Endothelial cell of umbilical vein (primary cell): ENCODE measurements around the gene MICA. TPM values are rescaled to one million over a fixed set of nuclear protein-coding genes. Genes with fewer than 3 reads are reported as not detected.
"Not testable (repeated sequence)": the region's sequence is repeated elsewhere in the genome, so short reads cannot be mapped to it uniquely, and the experiment has no call there.

Source experiments
- BruUV-seq: library from RNA; stranded (reverse); fragments of 400-500 nt; replicated peaks from 2 replicates; lab custom pipeline; 2021; lab: Mats Ljungman, UMichigan
- CTCF ChIA-PET: fragments of 300-600, 350-600 bp; sonication (Branson Sonifier 250); formaldehyde crosslinking; loops from one replicate; lab custom pipeline; 2021; ENCODE audit warnings: antibody characterized with exemption, inconsistent platforms; lab: Charles Lee
- POLR2A ChIA-PET: fragments of 300-600, 350-600 bp; sonication (Branson Sonifier 250); formaldehyde crosslinking; loops from one replicate; lab custom pipeline; 2021; ENCODE audit warnings: antibody characterized with exemption, inconsistent platforms; lab: Charles Lee
- DNase-seq: peaks from one replicate; pipeline ENCODE4 v3.0.0-alpha.2; 2011; ENCODE audit warnings: low read depth, low spot score
- FAIRE-seq: peaks from 2 replicates; lab custom pipeline; 2011; peaks lifted over from hg19 to GRCh38; lab: Jason Lieb, UNC
- H2AFZ ChIP-seq: 2 replicates; pipeline ENCODE4 v1.6.0; 2012; ENCODE audit warnings: low read depth, low read length, control low read depth, inconsistent platforms
- H3K27ac ChIP-seq: 2 replicates; pipeline ENCODE4 v1.5.1; 2011; ENCODE audit warnings: low read depth, mild to moderate bottlenecking, control low read depth, low read length, moderate library complexity; ENCODE audit not compliant: insufficient read depth
- H3K27me3 ChIP-seq, 2 experiments: 2 replicates each; pipeline versions ENCODE4 v1.6.0 to v1.6.1; 2011; ENCODE audit warnings: low read length in 2 of 2, mixed read lengths in 1 of 2; ENCODE audit not compliant: control insufficient read depth in 2 of 2, insufficient read depth in 2 of 2
- H3K36me3 ChIP-seq, 2 experiments: 2 replicates in 1 of 2; 3 replicates in 1 of 2; pipeline ENCODE4 v1.5.1; 2011; ENCODE audit warnings: low read length in 2 of 2, mild to moderate bottlenecking in 1 of 2, moderate library complexity in 1 of 2; ENCODE audit not compliant: control insufficient read depth in 2 of 2, insufficient read depth in 2 of 2; ENCODE audit errors: extremely low read depth in 1 of 2
- H3K4me1 ChIP-seq: 3 replicates; pipeline ENCODE4 v1.5.1; 2011; ENCODE audit warnings: mild to moderate bottlenecking, low read length; ENCODE audit not compliant: control insufficient read depth, insufficient read depth; ENCODE audit errors: extremely low read depth
- H3K4me2 ChIP-seq: 2 replicates; pipeline ENCODE4 v1.6.1; 2011; ENCODE audit warnings: low read length, control low read depth, mixed read lengths; ENCODE audit not compliant: insufficient read depth
- H3K4me3 ChIP-seq, 3 experiments: fragments of 200-600 bp in 1 of 3; sonication (generic), shearing (Covaris generic) in 1 of 3; replicated peaks in 1 of 3; 2 replicates each; pipeline ENCODE4 v1.5.1; 2011 to 2016; ENCODE audit warnings: control low read depth in 3 of 3, low read length in 3 of 3, mild to moderate bottlenecking in 2 of 3, inconsistent platforms in 1 of 3, low read depth in 1 of 3, moderate library complexity in 1 of 3; ENCODE audit not compliant: insufficient read depth in 1 of 3
- H3K79me2 ChIP-seq: 2 replicates; pipeline ENCODE4 v1.6.0; 2012; ENCODE audit warnings: low read length, inconsistent platforms; ENCODE audit not compliant: control insufficient read depth, insufficient read depth
- H3K9ac ChIP-seq: replicated peaks from 2 replicates; pipeline ENCODE3; 2011; ENCODE audit warnings: low read length, control low read depth; ENCODE audit not compliant: insufficient read depth; ENCODE audit errors: extremely low read depth
- H3K9me1 ChIP-seq: replicated peaks from 3 replicates; pipeline ENCODE4 v1.6.0; 2011; ENCODE audit warnings: mild to moderate bottlenecking, low read length; ENCODE audit not compliant: control insufficient read depth, insufficient read depth; ENCODE audit errors: extremely low read depth
- H3K9me3 ChIP-seq: replicated peaks from 2 replicates; pipeline ENCODE4 v1.5.1; 2012; ENCODE audit warnings: low read length, inconsistent platforms; ENCODE audit not compliant: control insufficient read depth, insufficient read depth
- H4K20me1 ChIP-seq: replicated peaks from 2 replicates; pipeline ENCODE3; 2011; ENCODE audit warnings: mild to moderate bottlenecking, low read length; ENCODE audit not compliant: control insufficient read depth, insufficient read depth; ENCODE audit errors: extremely low read depth
- CTCF ChIP-seq, 2 donors: IDR thresholded peaks; 1 replicate in 1 of 2; 2 replicates in 1 of 2; pipeline ENCODE4 v1.5.1; 2011; ENCODE audit warnings: low read length in 2 of 2, mild to moderate bottlenecking in 2 of 2, moderate library complexity in 2 of 2, control low read depth in 1 of 2, inconsistent platforms in 1 of 2, low read depth in 1 of 2; ENCODE audit not compliant: insufficient read depth in 1 of 2; ENCODE audit errors: extremely low read depth in 1 of 2
- EZH2 ChIP-seq: IDR thresholded peaks from 2 replicates; pipeline ENCODE4 v1.6.1; 2012; ENCODE audit warnings: borderline replicate concordance, low read depth, mild to moderate bottlenecking, moderate library complexity, low read length, inconsistent platforms; ENCODE audit not compliant: severe bottlenecking
- FOS ChIP-seq: IDR thresholded peaks from 2 replicates; pipeline ENCODE4 v1.6.1; 2011; ENCODE audit warnings: mild to moderate bottlenecking, low read length, moderate library complexity, borderline replicate concordance; ENCODE audit not compliant: insufficient read depth
- GATA2 ChIP-seq: IDR thresholded peaks from 2 replicates; pipeline ENCODE4 v1.7.0; 2011; ENCODE audit warnings: low read depth, mild to moderate bottlenecking, moderate library complexity, mixed read lengths, low read length; ENCODE audit not compliant: insufficient read length, insufficient read depth
- JUN ChIP-seq: IDR thresholded peaks from 2 replicates; pipeline ENCODE4 v1.6.1; 2011; ENCODE audit warnings: borderline replicate concordance, low read depth; ENCODE audit not compliant: insufficient read length, insufficient read depth
- MYC ChIP-seq: IDR thresholded peaks from one replicate; pipeline ENCODE4 v1.6.1; 2011; ENCODE audit warnings: mild to moderate bottlenecking, low read depth, low read length
- POLR2A ChIP-seq: IDR thresholded peaks from 2 replicates; pipeline ENCODE4 v1.6.1; 2012; ENCODE audit warnings: low read depth, mild to moderate bottlenecking, control low read depth, low read length
- POLR2AphosphoS5 ChIP-seq: IDR thresholded peaks from 2 replicates; pipeline ENCODE4 v1.6.1; 2012; ENCODE audit warnings: low read depth, mild to moderate bottlenecking, control low read depth, low read length, moderate library complexity; ENCODE audit not compliant: insufficient read depth
- dilution Hi-C: fragments of 300-500 bp; cut with MboI; formaldehyde crosslinking; loops from one replicate; pipeline ENCODE4 v1.15.0; 2019; ENCODE audit warnings: low sequenced_read_pairs; ENCODE audit not compliant: extremely low pct_ligation_motif_present
- intact Hi-C: fragments of 100-400 bp; cut with micrococcal nuclease; formaldehyde crosslinking; loops from one replicate; pipeline ENCODE4 v1.10.0; 2022
- polyA plus RNA-seq, 4 experiments: library from polyadenylated mRNA; depleted of rRNA in 3 of 4; stranded (reverse) in 3 of 4; unstranded in 1 of 4; fragments of >200 nt; gene quantifications; 2 replicates each; pipeline versions ENCODE4 v1.2.1 to v1.2.3, GENCODE V29; 2011 to 2012; ENCODE audit warnings: missing spikeins in 1 of 4
- total RNA-seq: library from RNA; stranded (reverse); gene quantifications from 2 replicates; pipeline ENCODE4 v1.2.3, GENCODE V29; 2021
- TF ChIP-seq, protein P1 (sequence below): IDR thresholded peaks from 2 replicates; pipeline ENCODE4 v1.6.1; 2011; ENCODE audit not compliant: insufficient read depth, insufficient read length

The MICA gene
- total and polyA plus RNA-seq, 2 donors (not counting 3 experiments of a cell fraction or from before 2014, with no cell fraction given) = 42.5 to 99.3 TPM

DNA sequence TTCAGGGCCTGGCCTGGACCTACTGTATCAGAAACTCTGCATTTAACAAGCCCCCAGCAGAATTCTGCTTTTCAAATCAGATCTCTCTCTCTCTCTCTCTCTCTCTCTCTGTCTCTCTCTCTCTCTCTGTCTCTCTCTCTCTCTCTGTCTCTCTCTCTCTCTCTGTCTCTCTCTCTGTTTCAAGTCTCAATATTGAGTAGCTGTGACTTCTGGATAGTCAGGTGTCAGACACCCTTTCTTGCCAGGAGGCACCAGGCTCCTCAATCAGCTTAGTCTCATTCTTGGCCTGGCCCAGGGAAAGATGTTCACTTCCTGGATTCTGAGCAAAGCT is 13.6 kb upstream of the MICA start:
- dilution Hi-C loops, DNase-seq, FAIRE-seq, H4K20me1 ChIP-seq, intact Hi-C loops, H2AFZ ChIP-seq, POLR2A ChIA-PET, BruUV-seq, H3K9me3 ChIP-seq, H3K36me3 ChIP-seq, H3K4me1 ChIP-seq, H3K9me1 ChIP-seq, H3K4me2 ChIP-seq, H3K4me3 ChIP-seq, CTCF ChIA-PET, H3K79me2 ChIP-seq, H3K9ac ChIP-seq, H3K27ac ChIP-seq, H3K27me3 ChIP-seq: not testable (repeated sequence)

- Histone ChIP-seq H3K27me3 (no peaks in the 10 kb centered on the region), H3K4me2 (no peak overlapping the region), H3K9ac (no peak overlapping the region), H3K9me1 (no peaks in the 10 kb centered on the region), H3K36me3 (no peaks in the 10 kb centered on the region), H3K9me3 (no peaks in the 10 kb centered on the region), H2AFZ (no peak overlapping the region), H3K79me2 (no peaks in the 10 kb centered on the region), H3K4me3 (no peak overlapping the region), H4K20me1 (no peaks in the 10 kb centered on the region), H3K27ac (no peak overlapping the region), H3K4me1 (peaks cover 14% of the 10 kb centered on the region)
- DNase-seq = no peak
- POLR2A ChIA-PET = no interaction called here
- intact Hi-C loops (no loop called here), dilution Hi-C loops (no loop called here)
- BruUV-seq = no TSS peak
- CTCF ChIA-PET = interaction anchor here (0.9 to 2.4 kb wide), 2 partner anchors 27 to 48 kb away, joined by 3 to 12 read pairs; no protein-coding TSS in a partner anchor
- no peak for FAIRE-seq
- TF ChIP-seq POLR2A (no peak), EZH2 (no peak), POLR2AphosphoS5 (no peak), FOS (no peak), CTCF (IDR thresholded peaks at IDR 0.05; ENCODE audit: extremely low read depth in 1 of 2, insufficient read depth in 1 of 2, low read depth in 1 of 2, low read length in 2 of 2) (no peak), GATA2 (no peak), MYC (no peak), JUN (no peak)
- TF ChIP-seq, protein P1, sequence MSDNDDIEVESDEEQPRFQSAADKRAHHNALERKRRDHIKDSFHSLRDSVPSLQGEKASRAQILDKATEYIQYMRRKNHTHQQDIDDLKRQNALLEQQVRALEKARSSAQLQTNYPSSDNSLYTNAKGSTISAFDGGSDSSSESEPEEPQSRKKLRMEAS = no peak
Observed at GRCh38 chr6:31393932-31394331, 9.5 kb upstream of the MICA start.
